HG03097 (cell line): ENCODE data around the gene PLCD3.

Experiments
- ATAC-seq: cut with Tn5 transposase; IDR thresholded peaks from one replicate; pipeline ENCODE4 v1.9.1; 2021; ENCODE audit not compliant: unreplicated experiment, low FRiP score

PLCD3 gene

GRCh38 chr17:45149669-45150664 is 17.7 kb upstream of the PLCD3 start:
- no peak for ATAC-seq

DNA sequence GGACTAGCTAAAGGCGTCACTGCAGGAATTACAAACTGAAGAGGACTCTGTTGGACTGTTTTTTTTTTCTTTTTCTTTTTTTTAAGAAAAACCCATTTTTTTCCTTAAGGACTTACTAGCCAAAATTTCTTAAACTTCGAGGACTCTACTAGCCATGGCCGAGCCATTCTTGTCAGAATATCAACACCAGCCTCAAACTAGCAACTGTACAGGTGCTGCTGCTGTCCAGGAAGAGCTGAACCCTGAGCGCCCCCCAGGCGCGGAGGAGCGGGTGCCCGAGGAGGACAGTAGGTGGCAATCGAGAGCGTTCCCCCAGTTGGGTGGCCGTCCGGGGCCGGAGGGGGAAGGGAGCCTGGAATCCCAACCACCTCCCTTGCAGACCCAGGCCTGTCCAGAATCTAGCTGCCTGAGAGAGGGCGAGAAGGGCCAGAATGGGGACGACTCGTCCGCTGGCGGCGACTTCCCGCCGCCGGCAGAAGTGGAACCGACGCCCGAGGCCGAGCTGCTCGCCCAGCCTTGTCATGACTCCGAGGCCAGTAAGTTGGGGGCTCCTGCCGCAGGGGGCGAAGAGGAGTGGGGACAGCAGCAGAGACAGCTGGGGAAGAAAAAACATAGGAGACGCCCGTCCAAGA is 16.8 kb upstream of the PLCD3 start:
- no peak for ATAC-seq

GRCh38 chr17:45148183-45149036 is 16.1 kb upstream of the PLCD3 start, which contains the start of gene HEXIM1:
Gene HEXIM1, plus strand, starts transcription at chr17:45148475. Its CDS starts 716 bp downstream, at chr17:45149191.
- ATAC-seq: peak; percentile 73

DNA sequence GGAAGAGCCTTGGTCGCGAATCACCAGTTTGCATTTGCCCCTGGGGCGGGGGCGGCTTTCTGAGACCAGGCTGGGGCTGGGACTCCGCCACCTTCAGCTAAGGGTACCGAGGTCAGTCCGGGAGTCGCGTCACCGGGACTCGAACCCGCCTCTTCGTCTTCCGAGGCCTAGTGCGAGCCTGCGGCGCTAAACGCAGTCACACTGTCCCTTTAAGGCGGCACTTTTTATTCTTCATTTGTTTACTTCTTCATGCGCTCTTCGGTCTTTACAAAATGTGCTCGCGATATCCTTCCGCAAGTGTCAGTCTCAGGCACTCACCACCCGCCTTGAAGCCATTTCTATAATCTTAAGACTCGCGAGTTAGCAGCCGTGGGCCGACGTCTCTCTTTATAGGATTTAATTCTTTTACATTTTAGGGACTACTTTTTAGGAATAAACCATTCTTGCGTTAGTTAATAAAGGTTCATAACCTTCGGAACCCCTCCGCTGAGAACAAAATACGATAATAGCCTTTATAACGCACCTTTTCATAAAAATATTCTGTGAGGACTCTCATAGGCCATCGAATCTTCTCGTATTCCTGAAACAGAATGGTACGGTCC is 15.4 kb upstream of the PLCD3 start:
- no peak for ATAC-seq

GRCh38 chr17:45146890-45147580 is 14.7 kb upstream of the PLCD3 start:
- no peak for ATAC-seq

DNA sequence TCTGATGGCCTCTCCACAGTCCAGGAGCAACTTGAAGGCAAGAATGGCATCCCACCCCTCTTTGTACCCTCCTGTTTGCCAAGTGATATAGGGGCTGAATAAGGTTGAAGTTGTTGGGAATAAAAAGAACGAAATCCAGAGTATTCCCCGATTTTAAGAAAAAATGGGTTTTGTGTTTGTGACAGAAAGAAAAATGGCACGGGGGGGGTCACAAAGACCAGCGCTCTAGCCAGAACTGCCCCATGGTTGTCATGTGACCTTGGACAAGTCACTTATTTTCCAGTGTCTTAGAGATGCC is 14.2 kb upstream of the PLCD3 start:
- no peak for ATAC-seq

GRCh38 chr17:45146166-45146565 is 13.9 kb upstream of the PLCD3 start:
- no peak for ATAC-seq

DNA sequence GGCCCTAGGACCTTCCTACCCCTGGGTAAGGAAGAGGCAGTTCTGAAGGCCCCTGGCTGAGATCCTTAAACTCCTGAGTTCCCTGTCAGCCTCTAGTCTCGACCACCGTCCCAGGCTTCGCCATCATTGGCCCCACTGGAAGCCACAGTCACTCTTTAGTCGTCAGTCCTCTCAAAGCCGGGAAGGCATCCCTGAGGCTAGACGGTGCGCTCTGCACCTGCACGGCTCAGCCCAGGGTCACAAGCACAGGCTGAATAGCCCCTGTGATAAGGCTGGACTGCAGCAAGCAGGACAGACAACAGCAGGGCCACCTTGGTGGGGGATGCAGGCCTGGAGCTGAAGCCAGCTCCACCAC is 12.7 kb upstream of the PLCD3 start:
- no peak for ATAC-seq

- no peak for ATAC-seq
Observed at GRCh38 chr17:45144199-45145034, 12.1 kb upstream of the PLCD3 start.

DNA sequence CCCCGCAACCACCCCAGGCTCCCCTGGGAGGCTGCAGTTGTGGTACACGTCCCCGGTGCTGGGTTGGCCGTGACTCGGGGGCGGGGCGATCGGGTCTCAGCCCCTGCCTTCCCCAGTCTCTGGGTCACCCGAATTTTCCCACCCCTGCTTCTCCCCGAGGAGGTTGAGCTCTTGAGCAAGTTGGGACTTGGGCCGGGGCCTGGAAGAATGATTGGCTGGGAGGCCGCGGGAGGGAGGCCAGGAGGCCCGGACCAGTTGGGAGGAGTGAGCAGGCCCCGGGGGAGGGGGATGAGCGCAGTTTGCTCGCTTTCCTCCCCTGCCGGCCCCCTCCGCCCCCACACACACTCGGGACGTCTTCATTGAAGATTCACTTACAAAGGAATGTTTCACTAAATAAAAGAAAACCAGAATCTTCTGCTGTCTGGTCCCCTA is 11.5 kb upstream of the PLCD3 start:
- ATAC-seq: no peak

DNA sequence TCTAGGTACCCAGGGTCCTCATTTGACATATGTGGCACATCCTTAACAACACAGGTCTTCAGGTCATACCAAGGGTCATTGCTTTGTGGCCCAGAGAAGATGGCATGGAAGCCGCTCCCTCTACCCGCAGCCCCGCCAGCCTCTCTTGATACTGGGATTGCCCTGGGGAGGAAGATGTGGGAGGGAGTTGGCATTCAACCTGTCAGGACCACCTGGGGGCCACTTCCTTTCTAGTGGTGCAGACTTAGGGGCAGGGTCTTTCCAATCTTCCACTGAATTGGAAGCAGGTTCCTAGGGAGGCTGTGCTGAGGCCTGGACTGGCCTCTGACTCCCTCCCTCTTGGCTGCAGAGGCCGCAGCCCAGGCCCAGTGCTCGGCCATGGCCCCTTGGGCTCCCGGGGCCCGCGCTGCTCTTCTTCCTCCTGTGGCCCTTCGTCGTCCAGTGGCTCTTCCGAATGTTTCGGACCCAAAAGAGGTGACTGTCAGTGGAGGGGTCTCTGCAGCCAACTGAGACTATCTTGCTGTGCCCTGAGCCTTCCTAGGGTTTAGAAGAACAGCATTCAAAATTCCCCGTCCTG is 10.9 kb upstream of the PLCD3 start:
- ATAC-seq: no peak

DNA sequence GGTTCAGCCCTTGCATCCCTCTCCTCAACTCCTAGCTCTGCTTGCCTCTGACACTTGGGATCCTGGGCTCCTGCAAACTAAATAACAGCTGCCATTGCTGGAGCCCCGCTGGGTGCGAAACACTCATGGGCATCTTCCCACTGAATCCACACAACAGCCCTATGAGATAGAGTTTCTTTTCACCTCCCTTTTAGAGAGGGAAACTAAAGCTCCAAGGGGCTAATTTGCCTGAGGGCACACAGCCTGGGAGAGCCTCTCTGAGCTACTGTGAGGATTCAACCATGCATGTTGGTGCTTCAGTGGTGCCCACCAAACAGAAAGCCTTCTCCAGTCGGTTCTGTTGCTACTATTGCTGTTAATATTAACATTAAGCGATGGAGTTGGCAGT is 7.2 kb upstream of the PLCD3 start:
- ATAC-seq: no peak

DNA sequence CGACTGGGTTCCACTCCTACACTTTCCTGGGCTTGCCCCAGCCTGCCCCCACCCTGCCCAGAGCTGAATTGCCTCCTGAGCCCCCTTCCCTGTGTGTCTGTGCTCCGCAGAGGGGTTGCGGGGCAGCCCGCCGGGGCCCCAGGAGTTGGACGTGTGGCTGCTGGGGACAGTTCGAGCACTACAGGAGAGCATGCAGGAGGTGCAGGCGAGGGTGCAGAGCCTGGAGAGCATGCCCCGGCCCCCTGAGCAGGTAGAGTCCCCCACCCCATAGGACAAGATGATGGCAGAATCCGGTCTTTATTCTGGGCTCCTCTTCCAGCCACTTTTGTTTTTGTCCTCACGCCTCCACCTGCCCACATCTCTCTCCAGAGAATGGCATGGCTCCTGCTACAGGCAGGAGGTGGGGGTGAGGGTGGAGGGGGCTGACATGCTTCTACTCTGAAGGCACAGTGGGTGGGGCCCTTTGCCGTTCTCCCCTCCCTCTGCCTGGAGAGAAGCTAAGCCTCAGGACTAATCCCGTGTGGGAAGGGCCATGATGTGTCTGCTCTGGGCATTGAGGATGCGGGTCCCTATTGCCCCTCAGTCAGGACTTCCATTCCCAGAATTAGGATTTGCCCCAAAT is 6.7 kb upstream of the PLCD3 start:
- no peak for ATAC-seq

DNA sequence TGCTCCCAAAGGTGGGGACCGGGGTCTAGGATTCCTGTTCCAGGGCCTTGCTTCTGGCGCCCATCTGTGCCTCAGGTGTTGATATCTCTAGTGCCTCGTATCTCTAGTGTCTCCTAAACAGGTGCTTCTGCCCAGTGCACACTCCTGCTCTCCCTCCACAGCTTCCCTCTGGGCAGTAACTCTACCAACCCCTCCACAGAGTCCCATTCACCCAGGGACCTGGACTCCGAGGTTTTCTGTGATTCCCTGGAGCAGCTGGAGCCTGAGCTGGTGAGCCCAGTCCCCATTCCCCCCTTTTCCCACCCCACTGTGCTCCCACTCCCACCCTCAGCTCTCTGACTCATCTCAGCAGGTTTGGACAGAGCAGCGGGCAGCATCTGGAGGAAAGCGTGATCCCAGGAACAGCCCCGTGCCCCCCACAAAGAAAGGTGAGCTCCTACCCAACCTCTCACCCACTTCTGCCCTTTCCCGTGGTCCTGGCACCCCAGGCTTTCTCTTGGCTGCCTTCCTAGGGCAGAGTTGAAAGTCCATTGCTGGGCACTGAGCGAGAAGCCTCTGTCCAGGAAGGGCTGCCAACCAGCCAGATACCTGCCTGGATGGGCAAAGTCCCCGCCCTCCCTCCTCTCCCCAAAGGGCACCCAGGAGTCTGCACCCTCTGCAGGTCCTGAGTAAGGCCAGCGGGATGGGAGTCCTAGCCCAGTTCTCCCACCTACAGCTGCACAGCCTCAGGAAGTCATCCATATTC is 5.4 kb upstream of the PLCD3 start:
- no peak for ATAC-seq

GRCh38 chr17:45136846-45137560 is 4.7 kb upstream of the PLCD3 start:
- ATAC-seq: no peak

GRCh38 chr17:45135978-45136791 is 3.9 kb upstream of the PLCD3 start:
- no peak for ATAC-seq
